ENCODE measurements around the gene LAT. TPM values are rescaled to one million over a fixed set of nuclear protein-coding genes. Genes with fewer than 3 reads are reported as not detected.
A peak's percentile ranks its signal among the peaks of the same experiment; 100 is the strongest.

LAT gene
- total and polyA plus RNA-seq, 2 of the 13 experiments (the other 11 are each of a cell fraction or from before 2014, with no cell fraction given): 2.0 to 3.0 TPM

DNA sequence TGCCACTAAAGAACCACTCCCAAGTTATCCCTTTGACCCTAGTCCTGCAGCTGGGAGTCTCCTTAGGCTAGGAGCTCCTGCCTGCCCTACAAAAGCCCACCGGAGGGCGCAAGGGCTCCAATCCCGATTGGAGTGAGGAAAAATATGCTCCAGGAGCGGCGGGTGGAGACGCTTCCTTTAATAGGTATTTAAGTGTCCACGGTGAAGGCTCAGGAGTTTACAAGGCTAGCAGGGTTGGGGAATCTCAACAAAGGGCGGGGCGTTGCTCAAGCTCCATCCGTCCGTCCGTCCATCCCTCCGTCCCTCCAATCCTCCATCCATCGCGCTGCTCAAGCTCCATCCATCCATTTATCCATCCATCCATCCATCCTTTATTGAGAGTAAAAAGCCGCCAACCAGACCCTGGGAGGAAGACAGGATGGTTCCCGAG is 10.8 kb upstream of the LAT start (continued):
- TF ChIP-seq, protein P1, sequence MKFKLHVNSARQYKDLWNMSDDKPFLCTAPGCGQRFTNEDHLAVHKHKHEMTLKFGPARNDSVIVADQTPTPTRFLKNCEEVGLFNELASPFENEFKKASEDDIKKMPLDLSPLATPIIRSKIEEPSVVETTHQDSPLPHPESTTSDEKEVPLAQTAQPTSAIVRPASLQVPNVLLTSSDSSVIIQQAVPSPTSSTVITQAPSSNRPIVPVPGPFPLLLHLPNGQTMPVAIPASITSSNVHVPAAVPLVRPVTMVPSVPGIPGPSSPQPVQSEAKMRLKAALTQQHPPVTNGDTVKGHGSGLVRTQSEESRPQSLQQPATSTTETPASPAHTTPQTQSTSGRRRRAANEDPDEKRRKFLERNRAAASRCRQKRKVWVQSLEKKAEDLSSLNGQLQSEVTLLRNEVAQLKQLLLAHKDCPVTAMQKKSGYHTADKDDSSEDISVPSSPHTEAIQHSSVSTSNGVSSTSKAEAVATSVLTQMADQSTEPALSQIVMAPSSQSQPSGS (CRISPR knock-in tag; IDR thresholded peaks at IDR 0.05): peak; percentile 37; the same call in 1 of the 2 replicates
- TF ChIP-seq DNMT3B (CRISPR knock-in tag; conservative IDR thresholded peaks at IDR 0.05): no peak; the same call in 1 of the 2 replicates
- peak; percentile 62 for TF ChIP-seq RAD21 (CRISPR knock-in tag; IDR thresholded peaks at IDR 0.05)
- TF ChIP-seq, protein P2, sequence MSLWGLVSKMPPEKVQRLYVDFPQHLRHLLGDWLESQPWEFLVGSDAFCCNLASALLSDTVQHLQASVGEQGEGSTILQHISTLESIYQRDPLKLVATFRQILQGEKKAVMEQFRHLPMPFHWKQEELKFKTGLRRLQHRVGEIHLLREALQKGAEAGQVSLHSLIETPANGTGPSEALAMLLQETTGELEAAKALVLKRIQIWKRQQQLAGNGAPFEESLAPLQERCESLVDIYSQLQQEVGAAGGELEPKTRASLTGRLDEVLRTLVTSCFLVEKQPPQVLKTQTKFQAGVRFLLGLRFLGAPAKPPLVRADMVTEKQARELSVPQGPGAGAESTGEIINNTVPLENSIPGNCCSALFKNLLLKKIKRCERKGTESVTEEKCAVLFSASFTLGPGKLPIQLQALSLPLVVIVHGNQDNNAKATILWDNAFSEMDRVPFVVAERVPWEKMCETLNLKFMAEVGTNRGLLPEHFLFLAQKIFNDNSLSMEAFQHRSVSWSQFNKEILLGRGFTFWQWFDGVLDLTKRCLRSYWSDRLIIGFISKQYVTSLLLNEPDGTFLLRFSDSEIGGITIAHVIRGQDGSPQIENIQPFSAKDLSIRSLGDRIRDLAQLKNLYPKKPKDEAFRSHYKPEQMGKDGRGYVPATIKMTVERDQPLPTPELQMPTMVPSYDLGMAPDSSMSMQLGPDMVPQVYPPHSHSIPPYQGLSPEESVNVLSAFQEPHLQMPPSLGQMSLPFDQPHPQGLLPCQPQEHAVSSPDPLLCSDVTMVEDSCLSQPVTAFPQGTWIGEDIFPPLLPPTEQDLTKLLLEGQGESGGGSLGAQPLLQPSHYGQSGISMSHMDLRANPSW (CRISPR knock-in tag; IDR thresholded peaks at IDR 0.05; ENCODE audit: borderline replicate concordance): no peak
- TF ChIP-seq, protein P3, sequence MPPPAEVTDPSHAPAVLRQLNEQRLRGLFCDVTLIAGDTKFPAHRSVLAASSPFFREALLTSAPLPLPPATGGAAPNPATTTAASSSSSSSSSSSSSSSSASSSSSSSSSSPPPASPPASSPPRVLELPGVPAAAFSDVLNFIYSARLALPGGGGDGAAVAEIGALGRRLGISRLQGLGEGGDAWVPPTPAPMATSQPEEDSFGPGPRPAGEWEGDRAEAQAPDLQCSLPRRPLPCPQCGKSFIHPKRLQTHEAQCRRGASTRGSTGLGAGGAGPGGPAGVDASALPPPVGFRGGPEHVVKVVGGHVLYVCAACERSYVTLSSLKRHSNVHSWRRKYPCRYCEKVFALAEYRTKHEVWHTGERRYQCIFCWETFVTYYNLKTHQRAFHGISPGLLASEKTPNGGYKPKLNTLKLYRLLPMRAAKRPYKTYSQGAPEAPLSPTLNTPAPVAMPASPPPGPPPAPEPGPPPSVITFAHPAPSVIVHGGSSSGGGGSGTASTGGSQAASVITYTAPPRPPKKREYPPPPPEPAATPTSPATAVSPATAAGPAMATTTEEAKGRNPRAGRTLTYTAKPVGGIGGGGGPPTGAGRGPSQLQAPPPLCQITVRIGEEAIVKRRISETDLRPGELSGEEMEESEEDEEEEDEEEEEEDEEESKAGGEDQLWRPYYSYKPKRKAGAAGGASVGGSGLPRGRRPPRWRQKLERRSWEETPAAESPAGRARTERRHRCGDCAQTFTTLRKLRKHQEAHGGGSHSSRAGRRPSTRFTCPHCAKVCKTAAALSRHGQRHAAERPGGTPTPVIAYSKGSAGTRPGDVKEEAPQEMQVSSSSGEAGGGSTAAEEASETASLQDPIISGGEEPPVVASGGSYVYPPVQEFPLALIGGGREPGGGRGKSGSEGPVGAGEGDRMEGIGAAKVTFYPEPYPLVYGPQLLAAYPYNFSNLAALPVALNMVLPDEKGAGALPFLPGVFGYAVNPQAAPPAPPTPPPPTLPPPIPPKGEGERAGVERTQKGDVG (CRISPR knock-in tag; IDR thresholded peaks at IDR 0.05; ENCODE audit: borderline replicate concordance): no peak
- TF ChIP-seq NCOA5 (CRISPR knock-in tag; IDR thresholded peaks at IDR 0.05): no peak
- TF ChIP-seq, protein P4, sequence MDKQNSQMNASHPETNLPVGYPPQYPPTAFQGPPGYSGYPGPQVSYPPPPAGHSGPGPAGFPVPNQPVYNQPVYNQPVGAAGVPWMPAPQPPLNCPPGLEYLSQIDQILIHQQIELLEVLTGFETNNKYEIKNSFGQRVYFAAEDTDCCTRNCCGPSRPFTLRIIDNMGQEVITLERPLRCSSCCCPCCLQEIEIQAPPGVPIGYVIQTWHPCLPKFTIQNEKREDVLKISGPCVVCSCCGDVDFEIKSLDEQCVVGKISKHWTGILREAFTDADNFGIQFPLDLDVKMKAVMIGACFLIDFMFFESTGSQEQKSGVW (CRISPR knock-in tag; IDR thresholded peaks at IDR 0.05; ENCODE audit: borderline replicate concordance): no peak
- TF ChIP-seq, protein P5, sequence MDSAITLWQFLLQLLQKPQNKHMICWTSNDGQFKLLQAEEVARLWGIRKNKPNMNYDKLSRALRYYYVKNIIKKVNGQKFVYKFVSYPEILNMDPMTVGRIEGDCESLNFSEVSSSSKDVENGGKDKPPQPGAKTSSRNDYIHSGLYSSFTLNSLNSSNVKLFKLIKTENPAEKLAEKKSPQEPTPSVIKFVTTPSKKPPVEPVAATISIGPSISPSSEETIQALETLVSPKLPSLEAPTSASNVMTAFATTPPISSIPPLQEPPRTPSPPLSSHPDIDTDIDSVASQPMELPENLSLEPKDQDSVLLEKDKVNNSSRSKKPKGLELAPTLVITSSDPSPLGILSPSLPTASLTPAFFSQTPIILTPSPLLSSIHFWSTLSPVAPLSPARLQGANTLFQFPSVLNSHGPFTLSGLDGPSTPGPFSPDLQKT (CRISPR knock-in tag; IDR thresholded peaks at IDR 0.05; ENCODE audit: borderline replicate concordance): no peak
- TF ChIP-seq, protein P6, sequence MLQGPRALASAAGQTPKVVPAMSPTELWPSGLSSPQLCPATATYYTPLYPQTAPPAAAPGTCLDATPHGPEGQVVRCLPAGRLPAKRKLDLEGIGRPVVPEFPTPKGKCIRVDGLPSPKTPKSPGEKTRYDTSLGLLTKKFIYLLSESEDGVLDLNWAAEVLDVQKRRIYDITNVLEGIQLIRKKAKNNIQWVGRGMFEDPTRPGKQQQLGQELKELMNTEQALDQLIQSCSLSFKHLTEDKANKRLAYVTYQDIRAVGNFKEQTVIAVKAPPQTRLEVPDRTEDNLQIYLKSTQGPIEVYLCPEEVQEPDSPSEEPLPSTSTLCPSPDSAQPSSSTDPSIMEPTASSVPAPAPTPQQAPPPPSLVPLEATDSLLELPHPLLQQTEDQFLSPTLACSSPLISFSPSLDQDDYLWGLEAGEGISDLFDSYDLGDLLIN (CRISPR knock-in tag; IDR thresholded peaks at IDR 0.05; ENCODE audit: borderline replicate concordance): no peak
- TF ChIP-seq, protein P7, sequence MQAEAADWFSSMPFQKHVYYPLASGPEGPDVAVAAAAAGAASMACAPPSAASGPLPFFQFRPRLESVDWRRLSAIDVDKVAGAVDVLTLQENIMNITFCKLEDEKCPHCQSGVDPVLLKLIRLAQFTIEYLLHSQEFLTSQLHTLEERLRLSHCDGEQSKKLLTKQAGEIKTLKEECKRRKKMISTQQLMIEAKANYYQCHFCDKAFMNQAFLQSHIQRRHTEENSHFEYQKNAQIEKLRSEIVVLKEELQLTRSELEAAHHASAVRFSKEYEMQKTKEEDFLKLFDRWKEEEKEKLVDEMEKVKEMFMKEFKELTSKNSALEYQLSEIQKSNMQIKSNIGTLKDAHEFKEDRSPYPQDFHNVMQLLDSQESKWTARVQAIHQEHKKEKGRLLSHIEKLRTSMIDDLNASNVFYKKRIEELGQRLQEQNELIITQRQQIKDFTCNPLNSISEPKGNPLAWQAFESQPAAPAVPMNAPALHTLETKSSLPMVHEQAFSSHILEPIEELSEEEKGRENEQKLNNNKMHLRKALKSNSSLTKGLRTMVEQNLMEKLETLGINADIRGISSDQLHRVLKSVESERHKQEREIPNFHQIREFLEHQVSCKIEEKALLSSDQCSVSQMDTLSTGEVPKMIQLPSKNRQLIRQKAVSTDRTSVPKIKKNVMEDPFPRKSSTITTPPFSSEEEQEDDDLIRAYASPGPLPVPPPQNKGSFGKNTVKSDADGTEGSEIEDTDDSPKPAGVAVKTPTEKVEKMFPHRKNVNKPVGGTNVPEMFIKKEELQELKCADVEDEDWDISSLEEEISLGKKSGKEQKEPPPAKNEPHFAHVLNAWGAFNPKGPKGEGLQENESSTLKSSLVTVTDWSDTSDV (CRISPR knock-in tag; IDR thresholded peaks at IDR 0.05): no peak
- TF ChIP-seq, protein P8, sequence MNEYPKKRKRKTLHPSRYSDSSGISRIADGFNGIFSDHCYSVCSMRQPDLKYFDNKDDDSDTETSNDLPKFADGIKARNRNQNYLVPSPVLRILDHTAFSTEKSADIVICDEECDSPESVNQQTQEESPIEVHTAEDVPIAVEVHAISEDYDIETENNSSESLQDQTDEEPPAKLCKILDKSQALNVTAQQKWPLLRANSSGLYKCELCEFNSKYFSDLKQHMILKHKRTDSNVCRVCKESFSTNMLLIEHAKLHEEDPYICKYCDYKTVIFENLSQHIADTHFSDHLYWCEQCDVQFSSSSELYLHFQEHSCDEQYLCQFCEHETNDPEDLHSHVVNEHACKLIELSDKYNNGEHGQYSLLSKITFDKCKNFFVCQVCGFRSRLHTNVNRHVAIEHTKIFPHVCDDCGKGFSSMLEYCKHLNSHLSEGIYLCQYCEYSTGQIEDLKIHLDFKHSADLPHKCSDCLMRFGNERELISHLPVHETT (CRISPR knock-in tag; conservative IDR thresholded peaks at IDR 0.05): no peak
- peak; percentile 3; the same call in 1 of the 2 replicates for TF ChIP-seq SMARCC2 (IDR thresholded peaks at IDR 0.05)
- TF ChIP-seq GABPA (IDR thresholded peaks at IDR 0.05; ENCODE audit: low read depth, low read length): no peak
- TF ChIP-seq GABPA (CRISPR knock-in tag; IDR thresholded peaks at IDR 0.05; ENCODE audit: low read depth): no peak

Measured in HepG2 (cell line).